ENCODE results near the gene NFIB. TPM values are rescaled to one million over a fixed set of nuclear protein-coding genes. Genes with fewer than 3 reads are reported as not detected.

NFIB gene
- total and polyA plus RNA-seq, 2 donors (not counting 3 experiments of a cell fraction or from before 2014, with no cell fraction given) = 26.4 to 174 TPM

DNA sequence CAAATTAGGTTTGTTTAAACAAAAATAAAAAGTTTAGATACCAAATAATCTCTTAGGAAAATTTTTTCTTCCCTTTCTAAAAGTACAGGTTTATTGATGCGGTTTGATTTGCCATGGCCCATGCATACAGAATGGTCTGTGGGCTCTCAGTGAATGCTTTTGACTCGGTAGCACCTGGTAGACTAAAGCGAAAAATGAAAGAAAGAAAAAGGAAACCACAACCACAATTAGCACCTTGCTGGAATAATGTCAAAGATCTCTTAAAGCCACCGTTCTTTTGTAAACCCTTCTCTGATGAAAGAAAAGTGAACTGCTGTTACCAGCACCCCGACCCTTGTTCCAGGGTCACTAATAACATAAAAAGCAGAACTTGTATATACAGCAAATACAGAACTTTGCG is 157.9 kb downstream of the NFIB start:
- ChIA-PET POLR2A (no interaction called here), CTCF (no interaction called here)
- FAIRE-seq = no peak
- intact Hi-C loops (cut with micrococcal nuclease) (loop anchor here (5.0 to 10.0 kb wide), 2 partner anchors 56 to 79 kb away; no protein-coding TSS in a partner anchor), dilution Hi-C loops (cut with MboI; ENCODE audit: extremely low pct_ligation_motif_present, low sequenced_read_pairs) (no loop called here)
- Histone ChIP-seq H3K9me3 (replicated peaks; ENCODE audit: control insufficient read depth, insufficient read depth, low read length) (no peaks in the 10 kb centered on the region), H3K36me3 (ENCODE audit: control insufficient read depth in 2 of 2, extremely low read depth in 1 of 2, insufficient read depth in 2 of 2, low read length in 2 of 2) (peaks cover 0 to 2% of the 10 kb centered on the region in 2 experiments), H3K4me2 (ENCODE audit: insufficient read depth, low read length) (peak overlapping the region; percentile 73), H3K27me3 (ENCODE audit: control insufficient read depth in 2 of 2, insufficient read depth in 2 of 2, low read length in 2 of 2) (no peaks in the 10 kb centered on the region), H3K79me2 (ENCODE audit: control insufficient read depth, insufficient read depth, low read length) (peaks cover 58% of the 10 kb centered on the region), H3K4me3 (replicated peaks in 1 of 3; ENCODE audit: insufficient read depth in 1 of 3, low read depth in 1 of 3, low read length in 3 of 3) (no peak overlapping the region), H3K4me1 (ENCODE audit: control insufficient read depth, extremely low read depth, insufficient read depth, low read length) (peaks cover 62% of the 10 kb centered on the region), H3K27ac (ENCODE audit: insufficient read depth, low read depth, low read length) (peak overlapping the region; percentile 77), H3K9ac (replicated peaks; ENCODE audit: extremely low read depth, insufficient read depth, low read length) (peak overlapping the region; percentile 55), H4K20me1 (replicated peaks; ENCODE audit: control insufficient read depth, extremely low read depth, insufficient read depth, low read length) (no peaks in the 10 kb centered on the region), H2AFZ (ENCODE audit: low read depth, low read length) (no peak overlapping the region), H3K9me1 (replicated peaks; ENCODE audit: control insufficient read depth, extremely low read depth, insufficient read depth, low read length) (no peaks in the 10 kb centered on the region)
- TF ChIP-seq GATA2 (IDR thresholded peaks at IDR 0.05; ENCODE audit: insufficient read depth, insufficient read length, low read depth, low read length) (no peak), POLR2A (IDR thresholded peaks at IDR 0.05; ENCODE audit: low read depth, low read length) (no peak), CTCF (IDR thresholded peaks at IDR 0.05; ENCODE audit: extremely low read depth in 1 of 2, insufficient read depth in 1 of 2, low read depth in 1 of 2, low read length in 2 of 2) (no peak), JUN (IDR thresholded peaks at IDR 0.05; ENCODE audit: borderline replicate concordance, insufficient read depth, insufficient read length, low read depth) (no peak), EZH2 (IDR thresholded peaks at IDR 0.05; ENCODE audit: borderline replicate concordance, low read depth, low read length, severe bottlenecking) (no peak), POLR2AphosphoS5 (IDR thresholded peaks at IDR 0.05; ENCODE audit: insufficient read depth, low read depth, low read length) (no peak), MYC (IDR thresholded peaks at IDR 0.05; ENCODE audit: low read depth, low read length) (no peak), FOS (IDR thresholded peaks at IDR 0.05; ENCODE audit: borderline replicate concordance, insufficient read depth, low read length) (no peak)
- TF ChIP-seq, protein P1, sequence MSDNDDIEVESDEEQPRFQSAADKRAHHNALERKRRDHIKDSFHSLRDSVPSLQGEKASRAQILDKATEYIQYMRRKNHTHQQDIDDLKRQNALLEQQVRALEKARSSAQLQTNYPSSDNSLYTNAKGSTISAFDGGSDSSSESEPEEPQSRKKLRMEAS (IDR thresholded peaks at IDR 0.05; ENCODE audit: insufficient read depth, insufficient read length) = no peak
- no TSS peak for BruUV-seq (replicated peaks)
- no peak for DNase-seq (ENCODE audit: low read depth, low spot score)

Data from endothelial cell of umbilical vein (primary cell).